AG10803 (cell line): ENCODE measurements around the gene DPYSL3.

ENCODE experiments used
- DNase-seq: peaks from one replicate; pipeline ENCODE4 v3.0.0; 2010; ENCODE audit warnings: low read depth
- H3K4me3 ChIP-seq: 2 replicates; pipeline ENCODE4 v1.5.1; 2011; ENCODE audit warnings: mild to moderate bottlenecking, low read length, control low read depth
- CTCF ChIP-seq: conservative IDR thresholded peaks from 2 replicates; pipeline ENCODE4 v1.5.1; 2011; ENCODE audit warnings: mild to moderate bottlenecking, low read length, control low read depth, inconsistent platforms

DPYSL3 gene

GRCh38 chr5:147512659-147513379, 3.0 kb upstream of the DPYSL3 start:
- H3K4me3 ChIP-seq: no peak overlapping the region
- no peak for TF ChIP-seq CTCF
- peak; percentile 65 for DNase-seq

- TF ChIP-seq CTCF: no peak
- no peak for DNase-seq
- no peak overlapping the region for H3K4me3 ChIP-seq
Measured at GRCh38 chr5:147510885-147511284, 1.0 kb upstream of the DPYSL3 start.

- peak; percentile 17 for DNase-seq
- no peak for TF ChIP-seq CTCF
- peak overlapping the region; percentile 97 for H3K4me3 ChIP-seq
Measured at GRCh38 chr5:147509041-147509709, 693 bp downstream of the DPYSL3 start.

GRCh38 chr5:147508711-147509040, 1.2 kb downstream of the DPYSL3 start:
- TF ChIP-seq CTCF: no peak
- DNase-seq: peak; percentile 16
- peak overlapping the region; percentile 97 for H3K4me3 ChIP-seq

- peak overlapping the region; percentile 97 for H3K4me3 ChIP-seq
- peak; percentile 72 for DNase-seq
- TF ChIP-seq CTCF: no peak
Measured at GRCh38 chr5:147507480-147508126, 2.3 kb downstream of the DPYSL3 start.

- H3K4me3 ChIP-seq: no peak overlapping the region
- TF ChIP-seq CTCF: no peak
- DNase-seq: no peak
Measured at GRCh38 chr5:147504535-147504934, 5.3 kb downstream of the DPYSL3 start.
